ENCODE results near the gene TRPM7.

The TRPM7 gene

GRCh38 chr15:50686469-50687301 is at the start of gene TRPM7:
Gene TRPM7 (minus strand): TSS chr15:50686797. CDS start chr15:50686533, 264 bp downstream.
- ATAC-seq, result peak; percentile 81 to 85

GRCh38 chr15:50735156-50735555 is 48.6 kb upstream of the TRPM7 start:
- no peak for ATAC-seq

GRCh38 chr15:50726315-50726714 is 39.7 kb upstream of the TRPM7 start:
- ATAC-seq, result no peak

- no peak for ATAC-seq
Observed at GRCh38 chr15:50718700-50719125, 32.1 kb upstream of the TRPM7 start.

- no peak for ATAC-seq
Observed at GRCh38 chr15:50712018-50712417, 25.4 kb upstream of the TRPM7 start.

- ATAC-seq, result no peak
Observed at GRCh38 chr15:50710585-50710984, 24.0 kb upstream of the TRPM7 start.

GRCh38 chr15:50707878-50708427 is 21.4 kb upstream of the TRPM7 start:
- ATAC-seq, result no peak

- no peak for ATAC-seq
Observed at GRCh38 chr15:50702762-50703334, 16.3 kb upstream of the TRPM7 start.

GRCh38 chr15:50698101-50698500 is 11.5 kb upstream of the TRPM7 start:
- ATAC-seq, result no peak

GRCh38 chr15:50697109-50697797 is 10.7 kb upstream of the TRPM7 start:
- no peak for ATAC-seq

- ATAC-seq, result peak in 1 of 2 donors; percentile 17
Observed at GRCh38 chr15:50694634-50695165, 8.1 kb upstream of the TRPM7 start.

GRCh38 chr15:50687302-50687902 is 805 bp upstream of the TRPM7 start:
- ATAC-seq, result no peak

GRCh38 chr15:50685976-50686468 is 575 bp downstream of the TRPM7 start:
- peak; percentile 76 to 77 for ATAC-seq

- no peak for ATAC-seq
Observed at GRCh38 chr15:50685191-50685975, 1.2 kb downstream of the TRPM7 start.

GRCh38 chr15:50681467-50681866 is 5.1 kb downstream of the TRPM7 start:
- ATAC-seq, result no peak

GRCh38 chr15:50676799-50677483 is 9.7 kb downstream of the TRPM7 start:
- ATAC-seq, result no peak

GRCh38 chr15:50675535-50676144 is 11.0 kb downstream of the TRPM7 start:
- no peak for ATAC-seq

GRCh38 chr15:50670115-50670514 is 16.5 kb downstream of the TRPM7 start:
- no peak for ATAC-seq

GRCh38 chr15:50669611-50670010 is 17.0 kb downstream of the TRPM7 start:
- no peak for ATAC-seq

GRCh38 chr15:50665938-50666337 is 20.7 kb downstream of the TRPM7 start:
- ATAC-seq, result no peak

GRCh38 chr15:50655555-50655954 is 31.0 kb downstream of the TRPM7 start:
- ATAC-seq, result no peak
